ENCODE data around the gene CSGALNACT2. TPM values are rescaled to one million over a fixed set of nuclear protein-coding genes. Genes with fewer than 3 reads are reported as not detected.

CSGALNACT2 gene
- polyA plus RNA-seq, 3 donors: 4.4 to 19.3 (median 12.2) TPM

GRCh38 chr10:43194859-43195258 is 56.6 kb downstream of the CSGALNACT2 start:
- H3K27ac ChIP-seq (ENCODE audit: low read depth, low read length): no peak overlapping the region
- WGBS, 3 donors: 88 to 91% (median 88%) methylated on average over 9 of the region's 9 CpGs

GRCh38 chr10:43195557-43195956 is 57.3 kb downstream of the CSGALNACT2 start:
- WGBS, 3 donors: 84 to 87% (median 84%) methylated on average over 12 of the region's 12 CpGs
- no peak overlapping the region for H3K27ac ChIP-seq (ENCODE audit: low read depth, low read length)

GRCh38 chr10:43196131-43196980 is 58.1 kb downstream of the CSGALNACT2 start:
- H3K27ac ChIP-seq (ENCODE audit: low read depth, low read length): no peak overlapping the region
- WGBS, 3 donors: 92 to 93% (median 93%) methylated on average over 20 of the region's 20 CpGs

GRCh38 chr10:43196981-43197833 is 59.0 kb downstream of the CSGALNACT2 start:
- no peak overlapping the region for H3K27ac ChIP-seq (ENCODE audit: low read depth, low read length)
- WGBS, 3 donors: 92 to 95% (median 94%) methylated on average over 20 of the region's 20 CpGs

GRCh38 chr10:43197834-43198681 is 59.8 kb downstream of the CSGALNACT2 start:
- WGBS, 3 donors: 75 to 81% (median 81%) methylated on average over 15 of the region's 15 CpGs
- H3K27ac ChIP-seq (ENCODE audit: low read depth, low read length): no peak overlapping the region

GRCh38 chr10:43198682-43199005 is 60.4 kb downstream of the CSGALNACT2 start:
- 89 to 95% (median 90%) methylated on average over 9 to 10 of the region's 10 CpGs for WGBS, 3 donors

GRCh38 chr10:43199088-43199683 is 60.9 kb downstream of the CSGALNACT2 start:
- no peak overlapping the region for H3K27ac ChIP-seq (ENCODE audit: low read depth, low read length)
- 93 to 95% (median 94%) methylated on average over 16 of the region's 16 CpGs for WGBS, 3 donors

More at GRCh38 chr10:43198682-43199005, 60.4 kb downstream of the CSGALNACT2 start:
- H3K27ac ChIP-seq (ENCODE audit: low read depth, low read length): no peak overlapping the region

- WGBS, 3 donors: 93 to 95% (median 94%) methylated on average over 15 of the region's 15 CpGs
- no peak overlapping the region for H3K27ac ChIP-seq (ENCODE audit: low read depth, low read length)
These were observed 61.7 kb downstream of the CSGALNACT2 start for GRCh38 chr10:43199684-43200537.

GRCh38 chr10:43200538-43201390 is 62.5 kb downstream of the CSGALNACT2 start:
- 86 to 92% (median 90%) methylated on average over 13 of the region's 13 CpGs for WGBS, 3 donors
- no peak overlapping the region for H3K27ac ChIP-seq (ENCODE audit: low read depth, low read length)

- 76 to 87% (median 82%) methylated on average over 11 of the region's 11 CpGs for WGBS, 3 donors
- H3K27ac ChIP-seq (ENCODE audit: low read depth, low read length): no peak overlapping the region
These were observed 63.4 kb downstream of the CSGALNACT2 start for GRCh38 chr10:43201545-43202131.

- WGBS, 3 donors: 1% methylated on average over 20 to 29 of the region's 29 CpGs
- no peak overlapping the region for H3K27ac ChIP-seq (ENCODE audit: low read depth, low read length)
These were observed 64.0 kb downstream of the CSGALNACT2 start for GRCh38 chr10:43202224-43202656.

GRCh38 chr10:43202657-43203447 is 64.6 kb downstream of the CSGALNACT2 start:
- no peak overlapping the region for H3K27ac ChIP-seq (ENCODE audit: low read depth, low read length)
- 14 to 23% (median 22%) methylated on average over 33 to 35 of the region's 35 CpGs for WGBS, 3 donors

GRCh38 chr10:43203448-43204041 is 65.3 kb downstream of the CSGALNACT2 start:
- WGBS, 3 donors: 36 to 62% (median 61%) methylated on average over 26 to 27 of the region's 27 CpGs
- no peak overlapping the region for H3K27ac ChIP-seq (ENCODE audit: low read depth, low read length)

- no peak overlapping the region for H3K27ac ChIP-seq (ENCODE audit: low read depth, low read length)
- 80 to 83% (median 80%) methylated on average over 14 of the region's 14 CpGs for WGBS, 3 donors
These were observed 66.0 kb downstream of the CSGALNACT2 start for GRCh38 chr10:43204042-43204942.

Data from adipose tissue (tissue), 3 donors.